H54 (cell line): ENCODE results near the gene JAGN1.
"Not testable (repeated sequence)": the region's sequence is repeated elsewhere in the genome, so short reads cannot be mapped to it uniquely, and the experiment has no call there.

ENCODE experiments used
- DNase-seq: peaks from one replicate; pipeline ENCODE4 v3.0.0; 2011; ENCODE audit warnings: low spot score, mixed read lengths; ENCODE audit not compliant: insufficient read length
- FAIRE-seq: peaks from 3 replicates; lab custom pipeline; 2011; peaks lifted over from hg19 to GRCh38; lab: Jason Lieb, UNC
- POLR2A ChIP-seq: IDR thresholded peaks from 2 replicates; pipeline ENCODE4 v1.6.1; 2011; ENCODE audit warnings: low read depth, mild to moderate bottlenecking, low read length

Gene JAGN1

DNA sequence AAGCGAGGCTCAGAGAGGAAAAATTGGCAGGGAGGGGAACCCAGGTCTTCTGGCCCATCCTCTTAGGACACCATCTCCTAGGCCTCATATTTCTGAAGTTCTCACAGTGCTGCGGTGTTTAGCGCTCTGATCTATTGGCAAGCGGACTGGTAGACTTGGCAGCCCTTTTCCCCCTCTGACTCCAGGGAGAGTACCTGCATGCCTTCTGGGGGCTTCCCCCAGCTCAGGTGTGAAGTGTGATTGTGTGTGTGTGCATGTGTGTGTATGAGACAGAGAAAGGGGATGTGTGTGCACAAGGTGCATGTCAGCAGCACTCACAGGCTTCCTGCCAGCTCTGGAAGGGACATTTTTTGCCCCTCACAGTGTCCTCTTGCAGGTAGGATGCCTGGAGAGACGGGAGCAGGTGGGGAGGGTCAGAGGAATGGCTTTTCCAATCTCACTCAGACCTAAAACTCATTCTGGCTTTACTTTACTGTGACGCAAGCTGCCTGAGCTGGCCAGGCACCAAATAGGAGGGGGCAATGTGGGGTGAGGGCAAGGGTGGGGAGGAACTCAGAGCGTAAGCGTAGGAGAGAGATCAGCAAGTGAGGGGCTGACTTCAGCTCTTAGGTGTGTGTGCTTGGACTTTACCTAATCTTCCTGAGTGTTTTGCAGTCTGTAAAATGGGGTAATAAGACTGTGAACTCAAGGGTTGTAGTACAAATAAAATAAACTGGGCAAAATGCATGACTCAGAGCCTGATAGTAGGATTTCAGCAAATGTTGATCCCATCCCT is 8.2 kb downstream of the JAGN1 start:
- TF ChIP-seq POLR2A = no peak
- DNase-seq (no peak), FAIRE-seq (no peak)

DNA sequence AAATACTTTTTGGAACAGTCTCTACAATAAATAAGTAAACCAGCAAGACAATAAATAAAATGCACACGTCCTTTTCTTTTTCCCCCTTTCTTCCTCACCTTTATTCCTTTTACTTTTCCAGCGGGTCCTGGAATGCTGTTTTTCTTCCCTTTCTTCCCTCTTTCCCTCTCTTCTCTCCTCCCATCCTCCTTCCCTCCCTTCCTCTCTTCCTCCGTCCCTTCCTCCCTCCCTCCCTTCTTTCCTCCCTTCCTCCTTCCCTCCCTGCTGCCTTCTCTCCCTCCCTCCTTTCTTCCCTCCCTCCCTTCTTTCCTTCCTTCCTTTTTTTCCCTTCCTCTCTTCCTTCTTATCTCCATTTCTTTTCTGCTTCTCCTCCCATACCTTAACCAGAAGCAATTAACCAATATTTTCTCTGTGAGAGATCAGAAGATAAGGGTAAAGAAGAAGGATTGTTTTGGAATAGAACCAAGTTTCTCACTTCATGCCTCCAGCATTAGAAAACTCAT is 8.9 kb downstream of the JAGN1 start:
- FAIRE-seq (no peak), DNase-seq (no peak)
- no peak for TF ChIP-seq POLR2A

DNA sequence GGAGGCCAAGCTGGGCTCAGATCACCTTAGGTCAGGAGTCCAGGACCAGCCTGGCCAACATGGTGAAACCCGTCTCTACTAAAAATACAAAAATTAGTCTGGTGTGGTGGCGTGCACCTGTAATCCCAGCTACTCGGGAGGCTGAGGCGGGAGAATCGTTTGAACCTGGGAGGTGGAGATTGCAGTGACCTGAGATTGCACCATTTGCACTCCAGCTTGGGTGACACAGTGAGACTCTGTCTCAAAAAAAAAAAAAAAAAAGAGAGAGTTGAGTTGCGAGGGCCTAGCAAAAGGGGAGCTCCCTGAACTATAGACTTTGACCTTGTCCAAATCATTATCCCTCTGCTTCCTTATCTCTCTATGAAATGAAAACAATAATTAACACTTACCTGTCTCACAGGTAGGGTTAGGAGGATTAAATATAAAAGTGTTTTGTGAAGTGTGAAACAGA is 10.6 kb downstream of the JAGN1 start:
- not testable (repeated sequence) for FAIRE-seq, DNase-seq

DNA sequence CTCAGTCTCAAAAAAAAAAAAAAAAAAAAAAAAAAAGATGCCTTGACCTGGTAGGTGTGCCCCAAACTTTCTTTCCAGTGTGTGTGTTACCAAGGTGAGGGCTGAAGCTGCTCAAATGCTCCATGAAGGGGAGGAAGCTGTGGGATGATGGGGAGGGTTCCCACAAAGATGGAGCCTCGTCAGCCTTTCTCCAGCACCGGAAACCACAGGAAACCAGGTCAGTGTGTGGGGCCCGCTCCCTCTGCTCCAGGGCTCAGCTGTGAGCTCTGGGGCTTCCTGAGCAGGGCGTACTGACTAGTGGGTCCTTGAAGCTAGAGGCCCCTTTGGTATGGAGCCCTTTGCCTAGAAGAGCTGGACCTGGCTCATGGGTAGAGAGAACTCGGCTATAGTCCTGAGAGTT is 11.6 kb downstream of the JAGN1 start:
- DNase-seq (no peak), FAIRE-seq (no peak)
- TF ChIP-seq POLR2A = no peak

DNA sequence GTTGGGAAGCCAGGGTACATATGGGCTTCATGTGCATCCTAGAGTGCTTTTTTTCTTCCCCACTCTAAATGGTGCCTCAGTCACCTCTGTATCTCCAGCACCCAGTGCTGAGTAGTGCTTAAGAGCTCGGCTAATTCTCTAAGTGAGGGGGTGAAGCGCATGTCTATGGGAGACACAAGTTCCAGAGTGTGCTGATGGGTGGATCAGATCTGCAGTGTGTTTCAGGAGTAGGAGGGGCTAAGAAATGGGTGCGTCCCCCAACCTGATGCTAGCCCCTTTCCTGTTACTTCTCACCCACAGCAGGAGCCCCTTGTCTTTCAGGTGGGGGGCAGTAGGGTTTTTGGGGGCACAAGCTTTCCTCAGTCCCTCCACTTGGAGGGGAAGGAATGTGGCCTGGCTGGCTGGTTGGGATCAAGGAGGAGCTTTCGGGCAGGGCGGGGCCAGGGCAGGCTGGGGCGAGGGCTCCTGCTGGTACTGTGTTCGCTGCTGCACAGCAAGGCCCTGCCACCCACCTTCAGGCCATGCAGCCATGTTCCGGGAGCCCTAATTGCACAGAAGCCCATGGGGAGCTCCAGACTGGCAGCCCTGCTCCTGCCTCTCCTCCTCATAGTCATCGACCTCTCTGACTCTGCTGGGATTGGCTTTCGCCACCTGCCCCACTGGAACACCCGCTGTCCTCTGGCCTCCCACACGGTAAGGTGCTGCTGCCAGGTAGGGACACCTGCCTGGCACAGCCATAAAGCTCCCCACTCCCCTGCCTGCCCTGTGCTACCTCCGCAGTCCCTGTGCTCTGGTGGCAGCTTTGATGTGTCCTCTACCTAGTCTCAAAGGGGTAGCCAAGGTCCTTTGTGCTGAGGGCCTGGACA is 12.2 kb downstream of the JAGN1 start, which contains the start of gene IL17RE:
TSS of gene IL17RE (plus strand) at position 477 of the 866 bp plus-strand sequence. CDS start at position 562, 85 bp downstream.
- FAIRE-seq = no peak
- TF ChIP-seq POLR2A = no peak
- no peak for DNase-seq

DNA sequence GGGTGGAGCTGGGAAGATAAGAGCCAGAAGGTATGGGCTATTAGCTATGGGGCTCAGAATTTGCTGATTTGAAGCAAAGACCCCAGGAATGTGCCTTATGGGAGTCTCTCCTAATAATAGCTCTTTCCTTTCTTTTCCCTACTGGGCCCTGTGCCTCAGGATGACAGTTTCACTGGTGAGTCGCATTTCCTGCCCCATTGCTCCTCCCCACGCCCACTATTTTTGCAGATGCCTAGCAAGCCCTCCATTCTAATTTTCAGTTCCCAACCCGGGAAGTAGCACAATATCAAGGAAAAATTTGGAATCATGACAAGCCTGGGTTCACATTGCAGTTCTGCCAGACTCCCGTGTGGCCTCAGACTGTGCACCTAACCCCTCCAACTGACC is 12.8 kb downstream of the JAGN1 start:
- TF ChIP-seq POLR2A = no peak
- DNase-seq = no peak
- no peak for FAIRE-seq

DNA sequence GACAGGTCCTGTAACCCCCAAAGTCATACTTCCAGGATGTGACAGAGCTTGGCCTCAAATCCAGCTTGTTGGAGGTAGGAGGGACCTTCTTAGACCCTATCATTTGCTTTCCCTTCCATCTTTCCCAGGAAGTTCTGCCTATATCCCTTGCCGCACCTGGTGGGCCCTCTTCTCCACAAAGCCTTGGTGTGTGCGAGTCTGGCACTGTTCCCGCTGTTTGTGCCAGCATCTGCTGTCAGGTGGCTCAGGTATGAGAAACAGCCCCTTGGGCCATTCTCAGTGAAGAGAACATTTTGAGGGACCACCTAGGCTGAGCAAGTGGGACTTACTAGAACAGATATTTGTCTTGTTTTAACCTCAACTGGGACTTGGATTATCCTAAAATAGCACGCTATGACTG is 13.5 kb downstream of the JAGN1 start:
- FAIRE-seq (no peak), DNase-seq (no peak)
- TF ChIP-seq POLR2A = no peak

DNA sequence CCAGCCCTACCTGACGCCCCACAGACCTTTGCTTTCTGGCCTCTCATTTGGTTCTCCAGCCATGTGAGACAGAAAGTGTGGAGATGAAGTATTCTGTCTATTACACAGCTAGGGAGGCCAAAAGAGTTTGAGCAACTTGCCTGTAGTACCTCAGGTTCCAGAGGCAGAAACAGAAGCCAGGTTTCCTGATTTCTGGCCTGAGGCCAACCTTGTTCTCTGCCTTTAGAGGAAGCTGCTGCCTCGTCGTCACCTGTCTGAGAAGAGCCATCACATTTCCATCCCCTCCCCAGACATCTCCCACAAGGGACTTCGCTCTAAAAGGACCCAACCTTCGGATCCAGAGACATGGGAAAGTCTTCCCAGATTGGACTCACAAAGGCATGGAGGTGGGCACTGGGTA is 16.1 kb downstream of the JAGN1 start:
- no peak for DNase-seq
- no peak for FAIRE-seq
- no peak for TF ChIP-seq POLR2A

DNA sequence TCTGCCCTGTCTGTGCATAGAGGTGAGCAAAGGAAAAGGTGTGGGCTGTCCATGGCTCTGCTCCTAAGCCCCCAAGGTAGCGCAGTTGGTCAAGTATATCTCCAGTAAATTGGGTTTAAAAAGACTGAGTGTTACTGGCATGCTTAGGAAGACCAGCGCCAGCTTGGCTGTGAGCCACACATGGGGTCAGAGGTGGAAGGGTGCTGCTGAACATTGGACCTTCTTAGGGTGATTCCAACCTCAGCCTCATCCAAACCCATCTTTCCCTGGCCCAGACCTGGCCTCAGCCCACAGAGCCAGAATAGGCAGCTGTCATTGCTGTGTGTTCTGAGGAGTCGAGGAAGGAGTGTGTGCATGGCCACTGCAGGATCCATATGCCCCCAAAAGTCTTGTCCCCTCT is 17.9 kb downstream of the JAGN1 start:
- TF ChIP-seq POLR2A = no peak
- no peak for FAIRE-seq
- DNase-seq = no peak

DNA sequence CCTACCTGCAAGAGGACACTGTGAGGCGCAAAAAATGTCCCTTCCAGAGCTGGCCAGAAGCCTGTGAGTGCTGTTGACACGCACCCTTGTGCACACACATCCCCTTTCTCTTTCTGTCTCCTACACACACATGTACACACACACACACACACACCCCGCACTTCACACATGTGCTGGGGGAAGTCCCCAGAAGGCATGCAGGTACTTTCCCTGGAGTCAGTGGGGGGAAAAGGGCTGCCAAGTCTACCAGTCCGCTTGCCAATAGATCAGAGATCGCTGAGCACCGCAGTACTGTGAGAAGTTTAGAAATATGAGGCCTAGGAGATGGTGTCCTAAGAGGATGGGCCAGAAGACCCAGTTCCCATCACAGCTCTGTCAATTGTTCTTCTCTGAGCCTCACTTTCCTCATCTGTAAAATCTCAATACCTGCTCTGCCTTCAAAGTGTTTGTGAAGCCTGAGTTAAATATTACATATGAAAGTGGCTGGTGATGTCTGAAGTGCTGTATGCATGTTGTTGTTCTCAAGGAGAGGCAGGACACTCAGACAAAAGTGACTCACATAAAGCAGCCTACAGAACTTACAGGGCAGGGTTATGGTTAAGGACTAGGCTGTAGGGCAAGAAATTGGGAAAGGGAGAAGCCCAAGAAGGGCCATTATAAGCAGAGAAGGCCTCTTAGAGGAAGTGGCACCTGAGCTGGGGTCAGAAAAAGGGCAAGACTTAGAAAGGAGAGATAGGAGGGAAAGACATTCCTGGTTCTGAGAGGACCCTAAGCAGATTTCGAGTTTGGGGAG is 19.0 kb downstream of the JAGN1 start:
- no peak for TF ChIP-seq POLR2A
- FAIRE-seq = no peak

DNA sequence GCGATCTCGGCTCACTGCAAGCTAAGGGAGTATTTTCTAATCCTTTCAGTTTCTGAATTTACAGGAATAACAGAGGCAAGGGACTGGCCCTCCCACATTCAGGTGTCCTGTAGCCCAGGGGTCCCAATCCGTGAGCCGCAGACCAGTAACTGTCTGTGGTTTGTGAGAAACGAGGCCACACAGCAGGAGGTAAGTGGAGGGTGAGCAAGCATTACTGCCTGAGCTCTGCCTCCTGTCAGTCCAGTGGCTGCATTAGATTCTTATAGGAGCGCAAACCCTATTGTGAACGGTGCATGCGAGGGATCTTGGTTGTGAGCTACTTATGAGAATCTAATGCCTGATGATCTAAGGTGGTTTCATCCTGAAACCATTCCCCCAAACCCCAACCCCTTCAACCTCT is 21.5 kb downstream of the JAGN1 start:
- FAIRE-seq = no peak
- DNase-seq = no peak
- no peak for TF ChIP-seq POLR2A

More for the DNA sequence above, 19.0 kb downstream of the JAGN1 start:
- DNase-seq = no peak

DNA sequence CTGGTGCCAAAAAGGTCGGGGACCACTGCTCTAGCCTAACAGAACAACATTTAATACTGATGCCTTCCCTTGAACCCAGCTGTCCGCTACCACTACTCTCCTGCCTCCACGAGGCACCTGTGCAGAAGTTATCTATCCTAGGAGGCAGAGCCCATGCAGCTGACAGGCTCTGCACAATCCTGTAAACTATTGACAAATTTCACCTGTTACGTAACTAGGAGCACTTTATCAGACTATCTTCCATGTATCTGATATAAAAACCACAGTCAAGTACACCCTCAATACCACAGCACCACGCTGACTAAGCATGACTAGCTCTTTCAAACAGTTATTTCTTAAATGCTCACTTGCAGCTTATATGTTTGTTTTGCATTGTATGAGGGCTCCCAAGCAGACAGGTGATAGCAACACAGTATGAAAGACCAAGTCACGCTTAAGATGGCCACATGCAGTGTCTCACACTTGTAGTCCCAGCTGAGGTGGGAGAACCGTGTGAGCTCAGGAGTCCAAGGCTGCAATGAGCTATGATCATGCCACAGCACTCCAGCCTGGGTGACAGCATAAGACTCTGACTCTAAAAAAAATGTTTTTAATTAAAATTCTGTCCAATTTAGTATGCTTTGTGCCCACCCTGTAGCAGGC is 22.0 kb downstream of the JAGN1 start:
- no peak for DNase-seq
- TF ChIP-seq POLR2A = no peak
- FAIRE-seq = no peak

DNA sequence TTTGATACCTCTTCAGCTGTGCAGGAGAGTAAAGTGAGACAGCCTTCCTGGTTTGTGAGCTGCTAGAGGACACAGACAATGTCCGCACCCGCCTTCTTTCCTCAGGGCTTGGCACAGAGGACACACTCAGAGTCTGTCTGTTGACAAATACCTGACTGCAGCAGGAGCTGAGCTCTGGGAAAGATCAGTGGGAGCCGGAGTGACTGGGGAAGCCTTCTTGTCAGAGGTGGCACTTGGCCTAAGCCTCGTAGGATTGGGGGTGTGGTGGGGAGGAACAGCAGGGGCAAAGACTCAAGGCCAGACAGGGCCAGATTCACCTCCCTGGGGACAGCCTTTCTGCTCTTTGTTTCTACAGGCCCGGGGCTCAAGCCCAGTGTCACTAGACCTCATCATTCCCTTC is 23.2 kb downstream of the JAGN1 start:
- DNase-seq (no peak), FAIRE-seq (no peak)
- TF ChIP-seq POLR2A = no peak
